Tibial artery (tissue), 4 donors: ENCODE data around the gene DUOX2.

ENCODE experiments used
- DNase-seq, 2 donors: peaks; one replicate each; pipeline ENCODE4 v3.0.0-alpha.2; 2019
- H3K27ac ChIP-seq, 2 donors: fragments of 200-600 bp; sonication (generic) in 1 of 2; 1 replicate in 1 of 2; 2 replicates in 1 of 2; pipeline ENCODE4 v1.5.1; 2018 to 2019; ENCODE audit warnings: mild to moderate bottlenecking in 1 of 2
- H3K27me3 ChIP-seq, 2 donors: fragments of 200-600 bp; sonication (generic) in 1 of 2; one replicate each; pipeline versions ENCODE4 v1.5.1 to v1.6.0; 2016 to 2019
- H3K36me3 ChIP-seq, 3 donors: fragments of 200-600 bp; sonication (generic) in 2 of 3; one replicate each; pipeline ENCODE4 v1.5.1; 2016 to 2019; ENCODE audit warnings: mild to moderate bottlenecking in 2 of 3
- H3K4me1 ChIP-seq, 4 donors: fragments of 200-600 bp; sonication (generic) in 2 of 4; 1 replicate in 3 of 4; 2 replicates in 1 of 4; pipeline ENCODE4 v1.5.1; 2016 to 2019
- H3K4me3 ChIP-seq, 2 donors: fragments of 200-600 bp; sonication (generic) in 1 of 2; 1 replicate in 1 of 2; 2 replicates in 1 of 2; pipeline ENCODE4 v1.5.1; 2018 to 2019; ENCODE audit warnings: mild to moderate bottlenecking in 2 of 2
- H3K9me3 ChIP-seq, 3 donors: fragments of 200-600 bp; sonication (generic) in 1 of 3; one replicate each; pipeline ENCODE4 v1.5.1; 2016 to 2019
- CTCF ChIP-seq, 2 experiments: fragments of 200-600 bp in 1 of 2; fragments of 450-650 bp in 1 of 2; IDR thresholded peaks; one replicate each; pipeline ENCODE4 v1.5.1; 2017 to 2019; ENCODE audit warnings: antibody characterized with exemption in 2 of 2, mild to moderate bottlenecking in 1 of 2, moderate library complexity in 1 of 2
- intact Hi-C: fragments of 100-400 bp; cut with DNase I; formaldehyde crosslinking; loops from one replicate; pipeline ENCODE4 v1.15.0; 2023; ENCODE audit warnings: low total_unique reads

The DUOX2 gene

GRCh38 chr15:45113380-45113990, 487 bp downstream of the DUOX2 start:
- H3K27me3 ChIP-seq = peaks cover 0 to 89% of the 10 kb centered on the region in 2 donors
- H3K36me3 ChIP-seq = no peaks in the 10 kb centered on the region
- H3K4me3 ChIP-seq = no peak overlapping the region
- H3K27ac ChIP-seq = no peak overlapping the region
- peaks cover 0 to 46% (median 36%) of the 10 kb centered on the region in 4 donors for H3K4me1 ChIP-seq
- intact Hi-C loops = no loop called here
- no peaks in the 10 kb centered on the region for H3K9me3 ChIP-seq
- no peak for TF ChIP-seq CTCF (IDR thresholded peaks at IDR 0.05)
- DNase-seq = no peak

GRCh38 chr15:45112591-45113379, 1.2 kb downstream of the DUOX2 start:
- H3K27me3 ChIP-seq = peaks cover 0 to 95% of the 10 kb centered on the region in 2 donors
- peak overlapping the region in 1 of 2 donors; percentile 10 for H3K4me3 ChIP-seq
- H3K9me3 ChIP-seq = no peaks in the 10 kb centered on the region
- intact Hi-C loops = no loop called here
- H3K27ac ChIP-seq = no peak overlapping the region
- H3K36me3 ChIP-seq = no peaks in the 10 kb centered on the region
- H3K4me1 ChIP-seq = peaks cover 0 to 45% (median 34%) of the 10 kb centered on the region in 4 donors
- no peak for DNase-seq
- no peak for TF ChIP-seq CTCF (IDR thresholded peaks at IDR 0.05)

- intact Hi-C loops = no loop called here
- peaks cover 0 to 89% of the 10 kb centered on the region in 2 donors for H3K27me3 ChIP-seq
Observed at GRCh38 chr15:45112143-45112590, 1.8 kb downstream of the DUOX2 start.

GRCh38 chr15:45111390-45112142, 2.4 kb downstream of the DUOX2 start:
- Histone ChIP-seq H3K9me3 (no peaks in the 10 kb centered on the region), H3K27ac (no peak overlapping the region), H3K4me3 (no peak overlapping the region), H3K4me1 (peaks cover 0 to 32% (median 23%) of the 10 kb centered on the region in 4 donors), H3K27me3 (peaks cover 0 to 83% of the 10 kb centered on the region in 2 donors), H3K36me3 (no peaks in the 10 kb centered on the region)
- DNase-seq = no peak
- no peak for TF ChIP-seq CTCF (IDR thresholded peaks at IDR 0.05)
- intact Hi-C loops = no loop called here

More at GRCh38 chr15:45112143-45112590, 1.8 kb downstream of the DUOX2 start:
- no peak for DNase-seq
- no peak overlapping the region for H3K27ac ChIP-seq
- peak overlapping the region in 1 of 2 donors; percentile 10 for H3K4me3 ChIP-seq
- H3K9me3 ChIP-seq = no peaks in the 10 kb centered on the region
- H3K4me1 ChIP-seq = peaks cover 0 to 38% (median 29%) of the 10 kb centered on the region in 4 donors
- no peaks in the 10 kb centered on the region for H3K36me3 ChIP-seq
- no peak for TF ChIP-seq CTCF (IDR thresholded peaks at IDR 0.05)

- no peaks in the 10 kb centered on the region for H3K36me3 ChIP-seq
- no peak overlapping the region for H3K27ac ChIP-seq
- no peak overlapping the region for H3K4me3 ChIP-seq
- peaks cover 0 to 78% of the 10 kb centered on the region in 2 donors for H3K27me3 ChIP-seq
- no peak for TF ChIP-seq CTCF (IDR thresholded peaks at IDR 0.05)
- peaks cover 0 to 29% (median 21%) of the 10 kb centered on the region in 4 donors for H3K4me1 ChIP-seq
- DNase-seq = no peak
- intact Hi-C loops = no loop called here
- no peaks in the 10 kb centered on the region for H3K9me3 ChIP-seq
Observed at GRCh38 chr15:45110256-45110820, 3.6 kb downstream of the DUOX2 start.
